NCI-H82 treated with DMSO at 0.1 percent for 48 hours (cell line): Measurements from ENCODE around the gene TTC23L.
"Not testable (repeated sequence)": the region's sequence is repeated elsewhere in the genome, so short reads cannot be mapped to it uniquely, and the experiment has no call there.

ENCODE experiments used
- DNase-seq: peaks from one replicate; lab custom pipeline; 2025; ENCODE audit not compliant: unreplicated experiment; lab: John Stamatoyannopoulos, UW

Gene TTC23L, protein sequence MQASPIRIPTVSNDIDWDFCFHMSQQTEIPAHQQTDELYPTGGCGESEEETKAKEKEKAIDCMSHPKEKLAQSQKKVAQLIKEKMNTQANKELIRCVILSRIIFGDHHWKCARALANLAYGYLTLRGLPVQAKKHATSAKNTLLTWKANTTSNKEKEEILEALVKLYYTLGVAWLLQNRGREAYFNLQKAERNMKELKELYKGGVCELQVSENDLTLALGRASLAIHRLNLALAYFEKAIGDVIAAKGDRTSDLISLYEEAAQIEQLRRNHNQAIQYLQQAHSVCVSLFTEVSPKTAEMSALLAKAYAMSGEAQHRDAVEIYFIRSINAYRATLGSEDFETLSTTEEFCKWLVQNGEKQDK

GRCh38 chr5:34838785-34839714, at the start of gene TTC23L:
TSS of gene TTC23L (plus strand) at chr5:34839164. CDS start at chr5:34840672, 1,508 bp downstream.
- peak; percentile 61 for DNase-seq

DNA sequence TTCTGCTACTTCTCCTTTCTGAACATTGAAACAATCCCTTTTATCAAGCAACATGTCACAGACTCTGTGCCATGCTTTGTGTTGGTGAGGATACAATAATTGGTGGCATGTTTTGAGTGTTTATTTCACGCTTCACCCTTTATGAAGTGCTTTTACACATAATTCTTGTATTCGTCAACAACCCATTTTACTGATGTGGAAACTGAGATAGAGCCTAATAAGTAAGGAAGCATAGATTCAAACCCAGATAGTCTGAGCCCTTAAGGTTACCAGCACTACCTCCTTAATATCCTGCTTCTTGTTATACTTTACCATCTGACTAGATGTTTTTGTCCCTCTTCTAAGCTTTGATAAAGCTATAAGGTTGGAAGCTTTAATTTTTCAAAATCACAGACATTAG, 49.3 kb upstream of the TTC23L start:
- DNase-seq: no peak

DNA sequence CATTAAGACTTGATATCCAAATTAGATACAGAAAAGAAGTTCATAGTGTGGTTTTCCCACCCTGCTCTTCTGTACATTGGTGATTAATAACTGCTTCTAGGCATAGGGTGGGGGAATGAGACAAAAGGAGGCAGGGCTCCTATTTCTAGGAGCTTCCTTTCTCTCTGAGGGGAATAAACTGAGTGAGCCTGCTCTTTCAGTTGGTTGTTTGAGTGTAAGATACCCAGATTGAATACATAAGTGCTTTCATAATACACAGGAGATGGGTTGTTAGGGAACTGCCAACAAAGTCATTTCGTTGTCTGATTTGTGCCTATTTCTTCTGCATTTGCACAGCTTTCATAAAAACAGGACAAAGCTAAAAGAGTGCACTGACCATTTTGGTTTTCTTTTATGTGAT, 48.9 kb upstream of the TTC23L start:
- DNase-seq: no peak

DNA sequence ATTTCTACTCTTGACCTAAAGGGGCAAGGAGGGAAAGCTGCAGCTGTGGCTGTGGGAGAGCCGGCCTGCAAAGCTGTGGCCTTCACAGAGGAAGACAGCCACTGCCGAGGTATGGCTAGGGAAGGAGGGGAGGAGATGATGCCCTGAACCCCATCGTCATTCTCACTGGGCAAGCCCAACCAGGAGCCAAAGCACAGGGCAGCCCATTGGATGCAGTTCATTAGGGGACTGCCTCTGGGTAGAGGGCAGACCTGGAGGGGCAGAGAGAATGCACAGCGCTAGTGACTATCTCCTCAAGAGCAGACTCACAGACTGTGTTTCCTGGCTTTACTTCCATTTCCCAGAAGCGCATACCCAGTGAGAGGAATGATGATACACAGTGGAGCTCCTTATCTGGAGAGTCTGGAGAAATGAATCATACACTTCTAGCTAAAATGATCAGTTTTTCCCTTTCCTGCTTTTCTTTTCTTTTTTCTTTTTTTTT, 47.2 kb upstream of the TTC23L start:
- DNase-seq: no peak

DNA sequence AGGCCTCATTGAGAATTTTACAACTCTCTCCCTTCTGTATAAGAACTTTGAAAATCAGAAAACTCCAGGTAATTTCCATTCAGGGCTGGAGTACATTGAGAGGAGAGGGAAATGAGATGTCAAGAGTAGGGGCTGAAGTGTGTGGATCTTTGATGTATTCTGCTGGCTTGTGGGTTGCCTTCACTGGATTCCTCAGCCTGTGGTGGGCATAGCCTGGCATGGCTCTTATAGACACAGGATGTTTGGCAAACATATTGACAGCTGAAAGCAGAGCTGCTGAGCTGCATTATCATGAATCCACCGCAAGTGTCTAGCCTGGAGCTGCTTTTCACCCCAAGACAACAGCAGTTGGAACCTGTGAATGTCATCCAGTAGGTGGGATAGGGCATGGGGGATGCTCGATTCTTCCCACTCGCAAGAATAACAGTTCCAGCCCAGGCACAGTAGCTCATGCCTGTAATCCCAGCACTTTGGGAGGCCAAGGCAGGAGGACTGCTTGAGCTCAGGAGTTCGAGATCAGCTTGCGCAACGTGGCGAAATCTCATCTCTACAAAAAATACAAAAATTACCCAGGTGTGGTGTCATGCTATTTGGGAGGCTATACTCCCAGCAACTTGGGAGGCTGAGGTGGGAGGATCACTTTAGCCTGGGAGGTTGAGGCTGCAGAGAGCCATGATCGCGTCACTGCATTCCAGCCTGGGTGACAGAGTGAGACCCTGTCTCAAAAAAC, 36.0 kb upstream of the TTC23L start:
- no peak for DNase-seq

GRCh38 chr5:34803974-34804732, 34.8 kb upstream of the TTC23L start:
- no peak for DNase-seq

- DNase-seq: no peak
These were observed 34.1 kb upstream of the TTC23L start for GRCh38 chr5:34804913-34805312.

GRCh38 chr5:34806532-34806931, 32.4 kb upstream of the TTC23L start:
- DNase-seq: no peak

DNA sequence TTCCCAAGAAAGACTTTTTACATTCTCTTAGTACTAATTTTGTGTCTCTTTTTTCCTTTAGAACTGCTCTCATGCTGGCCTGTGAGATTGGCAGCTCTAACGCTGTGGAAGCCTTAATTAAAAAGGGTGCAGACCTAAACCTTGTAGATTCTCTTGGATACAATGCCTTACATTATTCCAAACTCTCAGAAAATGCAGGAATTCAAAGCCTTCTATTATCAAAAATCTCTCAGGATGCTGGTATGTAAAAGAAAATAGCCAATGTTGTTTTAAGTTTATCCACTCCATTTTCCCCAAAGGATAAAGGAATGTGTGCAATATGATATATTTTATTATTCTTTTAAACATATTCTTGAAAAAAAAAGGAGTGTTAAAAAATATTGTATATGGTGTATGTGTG, 27.3 kb upstream of the TTC23L start:
- DNase-seq: no peak

DNA sequence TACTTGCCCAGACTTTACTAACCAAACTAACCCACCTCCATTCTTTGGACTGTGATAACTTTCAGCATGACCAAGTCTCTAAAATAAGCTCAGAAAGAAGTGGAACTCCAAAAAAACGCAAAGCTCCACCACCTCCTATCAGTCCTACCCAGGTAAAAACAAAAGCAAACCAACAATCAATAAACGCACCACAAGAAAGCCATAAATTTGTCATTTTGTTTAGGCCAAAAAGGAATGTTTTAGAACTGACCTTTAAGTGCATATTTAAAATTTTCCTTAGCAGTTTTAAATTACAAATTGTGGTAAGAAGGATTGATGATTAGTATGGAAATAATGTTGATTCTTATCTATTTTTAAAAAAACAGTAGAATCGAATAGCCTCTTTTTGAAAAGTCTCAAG, 25.5 kb upstream of the TTC23L start:
- DNase-seq: no peak

GRCh38 chr5:34817558-34818351, 21.2 kb upstream of the TTC23L start:
- no peak for DNase-seq

GRCh38 chr5:34818717-34819116, 20.2 kb upstream of the TTC23L start:
- no peak for DNase-seq

- DNase-seq: no peak
These were observed 18.4 kb upstream of the TTC23L start for GRCh38 chr5:34820593-34820992.

DNA sequence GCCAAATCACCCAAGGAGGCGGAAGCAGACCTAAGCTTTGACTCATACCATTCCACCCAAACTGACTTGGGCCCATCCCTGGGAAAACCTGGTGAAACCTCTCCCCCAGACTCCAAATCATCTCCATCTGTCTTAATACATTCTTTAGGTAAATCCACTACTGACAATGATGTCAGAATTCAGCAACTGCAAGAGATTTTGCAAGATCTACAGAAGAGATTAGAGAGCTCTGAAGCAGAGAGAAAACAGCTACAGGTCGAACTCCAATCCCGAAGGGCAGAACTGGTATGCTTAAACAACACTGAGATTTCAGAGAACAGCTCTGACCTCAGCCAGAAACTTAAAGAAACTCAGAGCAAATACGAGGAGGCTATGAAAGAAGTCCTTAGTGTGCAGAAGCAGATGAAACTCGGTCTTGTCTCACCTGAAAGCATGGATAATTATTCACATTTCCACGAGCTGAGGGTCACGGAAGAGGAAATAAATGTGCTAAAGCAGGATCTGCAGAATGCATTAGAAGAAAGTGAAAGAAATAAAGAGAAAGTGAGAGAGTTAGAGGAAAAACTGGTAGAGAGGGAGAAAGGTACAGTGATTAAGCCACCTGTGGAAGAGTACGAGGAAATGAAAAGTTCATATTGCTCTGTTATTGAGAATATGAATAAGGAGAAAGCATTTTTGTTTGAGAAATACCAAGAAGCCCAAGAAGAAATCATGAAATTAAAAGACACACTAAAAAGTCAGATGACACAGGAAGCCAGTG, 15.8 kb upstream of the TTC23L start:
- DNase-seq: no peak

GRCh38 chr5:34826347-34826746, 12.6 kb upstream of the TTC23L start:
- no peak for DNase-seq

DNA sequence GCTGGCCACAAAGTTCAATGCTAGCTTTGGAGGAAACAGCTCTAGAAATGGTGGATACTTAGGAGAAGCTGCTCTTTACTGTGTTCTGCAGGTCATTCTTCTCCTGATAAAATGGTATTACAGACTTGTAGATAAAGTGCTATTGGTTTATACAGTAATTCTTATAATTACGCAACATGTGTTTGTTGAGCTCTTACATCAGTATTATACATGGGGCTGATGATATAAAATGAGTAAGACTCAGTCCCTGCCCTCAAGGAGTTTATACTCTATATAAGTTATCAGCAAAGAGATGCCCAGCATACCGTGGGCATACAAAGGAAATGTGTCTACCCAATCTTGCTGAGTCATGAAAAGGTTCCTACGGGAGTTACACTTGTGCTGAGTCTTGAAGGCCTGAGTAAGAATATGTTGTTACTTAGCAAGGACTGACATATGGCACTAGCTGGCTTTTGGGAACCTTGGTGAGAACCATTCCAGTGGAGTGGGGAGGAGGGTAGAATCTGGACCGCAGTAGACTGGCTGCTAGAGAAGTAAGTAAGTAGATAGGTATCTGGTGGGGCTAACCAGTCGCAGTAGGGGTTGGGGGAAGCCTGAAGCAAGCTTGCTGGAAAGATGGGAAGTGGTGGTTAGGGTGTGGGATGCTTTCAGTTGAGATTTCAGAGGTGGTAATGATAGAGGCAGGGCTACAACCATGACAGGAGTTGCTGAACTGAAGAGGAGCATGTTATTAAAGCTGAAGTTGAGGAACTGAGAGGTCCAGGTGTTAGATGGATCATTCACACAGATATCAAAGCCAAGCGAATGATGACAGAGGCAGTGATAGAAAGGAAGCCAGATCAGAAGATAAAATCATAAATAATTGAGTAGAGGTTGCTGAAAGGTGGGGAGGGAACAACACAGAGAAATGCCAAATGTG, 11.1 kb upstream of the TTC23L start:
- no peak for DNase-seq

- DNase-seq: not testable (repeated sequence)
These were observed 8.1 kb upstream of the TTC23L start for GRCh38 chr5:34830827-34831226.

GRCh38 chr5:34831303-34831702, 7.7 kb upstream of the TTC23L start:
- DNase-seq: no peak
